Cardiac muscle cell (in vitro differentiated cells and primary cell): ENCODE data around the gene POU2AF1. TPM values are rescaled to one million over a fixed set of nuclear protein-coding genes. Genes with fewer than 3 reads are reported as not detected.

Experiments
- DNase-seq, 2 donors: peaks; one replicate each; pipeline versions ENCODE4 v3.0.0 to v3.0.0-alpha.2; 2010 to 2017; ENCODE audit warnings: low read depth in 1 of 2, low spot score in 1 of 2
- H3K27ac ChIP-seq: fragments of 200-600 bp; sonication (generic); 2 replicates; pipeline ENCODE4 v1.5.1; 2016
- H3K27me3 ChIP-seq: fragments of 200-600 bp; sonication (generic); 2 replicates; pipeline ENCODE4 v1.6.0; 2016; ENCODE audit warnings: control low read depth
- H3K36me3 ChIP-seq: fragments of 200-600 bp; sonication (generic); 2 replicates; pipeline ENCODE4 v1.5.1; 2016; ENCODE audit warnings: control low read depth
- H3K4me1 ChIP-seq: fragments of 200-600 bp; sonication (generic); 2 replicates; pipeline ENCODE4 v1.8.1; 2017; ENCODE audit warnings: low read depth, mild to moderate bottlenecking, mixed run types
- H3K4me3 ChIP-seq: fragments of 200-600 bp; sonication (generic); 2 replicates; pipeline ENCODE4 v1.5.1; 2016; ENCODE audit warnings: mild to moderate bottlenecking
- H3K9me3 ChIP-seq: fragments of 200-600 bp; sonication (generic); 2 replicates; pipeline ENCODE4 v1.5.1; 2017; ENCODE audit warnings: low read depth, mild to moderate bottlenecking, control low read depth
- CTCF ChIP-seq: IDR thresholded peaks from 2 replicates; pipeline ENCODE4 v1.5.1; 2012; ENCODE audit warnings: low read depth, mild to moderate bottlenecking, low read length
- polyA plus RNA-seq: library from polyadenylated mRNA; unstranded; fragments of >200 nt; fragmentation: Nextera tagmentation; extraction: Ambion mirVana; gene quantifications from 2 replicates; pipeline ENCODE4 v1.2.1, GENCODE V29; 2016
- total RNA-seq: library from RNA; depleted of rRNA; stranded (reverse); fragments of >200 nt; gene quantifications from 2 replicates; pipeline ENCODE4 v1.2.3, GENCODE V29; 2016

POU2AF1 gene
- total and polyA plus RNA-seq, 2 experiments from 2014 or later: not detected

- Histone ChIP-seq H3K27me3 (no peaks in the 10 kb centered on the region), H3K27ac (no peak overlapping the region), H3K9me3 (no peaks in the 10 kb centered on the region), H3K36me3 (no peaks in the 10 kb centered on the region), H3K4me3 (no peak overlapping the region), H3K4me1 (no peaks in the 10 kb centered on the region)
- DNase-seq: no peak
- no peak for TF ChIP-seq CTCF
Observed at GRCh38 chr11:111350811-111351210, 28.3 kb downstream of the POU2AF1 start.

GRCh38 chr11:111349191-111349695, 29.8 kb downstream of the POU2AF1 start:
- no peaks in the 10 kb centered on the region for H3K27me3 ChIP-seq
- no peak overlapping the region for H3K27ac ChIP-seq
- no peak for DNase-seq
- no peaks in the 10 kb centered on the region for H3K4me1 ChIP-seq
- no peak for TF ChIP-seq CTCF
- no peaks in the 10 kb centered on the region for H3K36me3 ChIP-seq
- no peaks in the 10 kb centered on the region for H3K9me3 ChIP-seq
- H3K4me3 ChIP-seq: no peak overlapping the region

GRCh38 chr11:111348147-111348546, 30.9 kb downstream of the POU2AF1 start:
- Histone ChIP-seq H3K4me1 (no peaks in the 10 kb centered on the region), H3K27ac (no peak overlapping the region), H3K4me3 (no peak overlapping the region), H3K9me3 (no peaks in the 10 kb centered on the region), H3K36me3 (no peaks in the 10 kb centered on the region), H3K27me3 (no peaks in the 10 kb centered on the region)
- DNase-seq: no peak
- no peak for TF ChIP-seq CTCF

- TF ChIP-seq CTCF: no peak
- H3K9me3 ChIP-seq: no peaks in the 10 kb centered on the region
- no peak overlapping the region for H3K27ac ChIP-seq
- H3K4me1 ChIP-seq: no peaks in the 10 kb centered on the region
- H3K27me3 ChIP-seq: no peaks in the 10 kb centered on the region
- DNase-seq: peak in 1 of 2 donors; percentile 46
- H3K36me3 ChIP-seq: no peaks in the 10 kb centered on the region
- no peak overlapping the region for H3K4me3 ChIP-seq
Observed at GRCh38 chr11:111347723-111348115, 31.4 kb downstream of the POU2AF1 start.

GRCh38 chr11:111347002-111347722, 31.9 kb downstream of the POU2AF1 start:
- no peak overlapping the region for H3K4me3 ChIP-seq
- TF ChIP-seq CTCF: no peak

More at GRCh38 chr11:111347002-111347722, 31.9 kb downstream of the POU2AF1 start:
- H3K4me1 ChIP-seq: no peaks in the 10 kb centered on the region
- no peak overlapping the region for H3K27ac ChIP-seq
- no peaks in the 10 kb centered on the region for H3K36me3 ChIP-seq
- DNase-seq: no peak
- no peaks in the 10 kb centered on the region for H3K27me3 ChIP-seq
- H3K9me3 ChIP-seq: no peaks in the 10 kb centered on the region
